Measurements from ENCODE around the gene ZNF444. TPM values are rescaled to one million over a fixed set of nuclear protein-coding genes. Genes with fewer than 3 reads are reported as not detected.

ZNF444 gene
- total and polyA plus RNA-seq, 2 of the 8 experiments (the other 6 are each of a cell fraction or from before 2014, with no cell fraction given), result 49.5 to 54.5 TPM

DNA sequence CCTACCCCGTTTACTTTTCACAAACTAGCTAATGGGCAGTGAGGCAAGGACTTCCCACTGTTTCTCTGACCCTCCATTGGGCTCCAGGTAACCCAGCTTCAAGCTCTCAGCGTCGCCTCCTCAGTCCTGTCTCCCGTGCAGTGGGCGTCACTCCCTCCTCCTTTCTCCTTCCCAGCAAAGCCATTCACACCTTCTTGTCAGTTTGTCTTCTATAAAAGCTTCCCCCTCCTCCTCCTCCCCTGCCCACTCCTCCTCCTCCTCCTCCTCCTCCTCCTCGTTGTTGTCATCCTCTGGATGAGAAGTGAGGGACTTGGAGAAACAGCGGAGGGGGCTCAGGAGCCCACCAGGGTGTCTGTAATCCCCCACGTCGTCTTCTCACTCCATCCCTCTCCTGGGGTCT lies 33.0 kb downstream of the ZNF444 start (continued):
- TF ChIP-seq RNF2 (IDR thresholded peaks at IDR 0.05; ENCODE audit: borderline replicate concordance, low read depth, low read length, missing control alignments, poor library complexity, severe bottlenecking) (no peak), SP1 (IDR thresholded peaks at IDR 0.05; ENCODE audit: low read depth, low read length) (no peak), EGR1 (IDR thresholded peaks at IDR 0.05; ENCODE audit: borderline replicate concordance, low read depth, low read length) (no peak), POU5F1 (IDR thresholded peaks at IDR 0.05; ENCODE audit: low read depth, low read length) (no peak), SIRT6 (IDR thresholded peaks at IDR 0.05; ENCODE audit: low read length) (no peak), BCL11A (IDR thresholded peaks at IDR 0.05; ENCODE audit: low read depth in 2 of 2, low read length in 2 of 2) (no peak), NRF1 (IDR thresholded peaks at IDR 0.05; ENCODE audit: low read depth, low read length) (no peak)
- TF ChIP-seq, protein P1, sequence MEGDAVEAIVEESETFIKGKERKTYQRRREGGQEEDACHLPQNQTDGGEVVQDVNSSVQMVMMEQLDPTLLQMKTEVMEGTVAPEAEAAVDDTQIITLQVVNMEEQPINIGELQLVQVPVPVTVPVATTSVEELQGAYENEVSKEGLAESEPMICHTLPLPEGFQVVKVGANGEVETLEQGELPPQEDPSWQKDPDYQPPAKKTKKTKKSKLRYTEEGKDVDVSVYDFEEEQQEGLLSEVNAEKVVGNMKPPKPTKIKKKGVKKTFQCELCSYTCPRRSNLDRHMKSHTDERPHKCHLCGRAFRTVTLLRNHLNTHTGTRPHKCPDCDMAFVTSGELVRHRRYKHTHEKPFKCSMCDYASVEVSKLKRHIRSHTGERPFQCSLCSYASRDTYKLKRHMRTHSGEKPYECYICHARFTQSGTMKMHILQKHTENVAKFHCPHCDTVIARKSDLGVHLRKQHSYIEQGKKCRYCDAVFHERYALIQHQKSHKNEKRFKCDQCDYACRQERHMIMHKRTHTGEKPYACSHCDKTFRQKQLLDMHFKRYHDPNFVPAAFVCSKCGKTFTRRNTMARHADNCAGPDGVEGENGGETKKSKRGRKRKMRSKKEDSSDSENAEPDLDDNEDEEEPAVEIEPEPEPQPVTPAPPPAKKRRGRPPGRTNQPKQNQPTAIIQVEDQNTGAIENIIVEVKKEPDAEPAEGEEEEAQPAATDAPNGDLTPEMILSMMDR (IDR thresholded peaks at IDR 0.05; ENCODE audit: control extremely low read depth in 1 of 3, insufficient read depth in 1 of 3, low read depth in 1 of 3, low read length in 3 of 3), result no peak

All from H1 (cell line).